Measurements from ENCODE around the gene AUP1.

AUP1 gene

DNA sequence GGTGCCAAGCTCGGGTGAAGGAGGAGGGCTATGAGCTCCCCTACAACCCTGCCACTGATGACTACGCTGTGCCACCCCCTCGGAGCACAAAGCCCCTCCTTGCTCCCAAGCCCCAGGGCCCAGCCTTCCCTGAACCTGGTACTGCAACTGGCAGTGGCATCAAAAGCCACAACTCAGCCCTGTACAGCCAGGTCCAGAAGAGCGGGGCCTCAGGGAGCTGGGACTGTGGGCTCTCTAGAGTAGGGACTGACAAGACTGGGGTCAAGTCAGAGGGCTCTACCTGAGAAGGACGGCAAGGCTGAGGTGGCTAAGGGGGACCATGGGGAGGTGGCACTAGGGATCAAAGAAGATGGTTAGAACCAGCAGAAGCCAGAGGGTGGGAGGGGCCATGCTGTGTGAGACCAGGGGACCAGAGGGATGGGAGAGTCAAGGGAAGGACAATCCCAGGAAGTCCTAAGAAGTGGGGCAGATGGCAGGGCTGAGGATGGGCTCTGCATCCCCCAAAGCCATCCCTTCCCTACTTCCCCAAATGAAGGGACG is 27.4 kb upstream of the AUP1 start:
- no peak for DNase-seq

DNA sequence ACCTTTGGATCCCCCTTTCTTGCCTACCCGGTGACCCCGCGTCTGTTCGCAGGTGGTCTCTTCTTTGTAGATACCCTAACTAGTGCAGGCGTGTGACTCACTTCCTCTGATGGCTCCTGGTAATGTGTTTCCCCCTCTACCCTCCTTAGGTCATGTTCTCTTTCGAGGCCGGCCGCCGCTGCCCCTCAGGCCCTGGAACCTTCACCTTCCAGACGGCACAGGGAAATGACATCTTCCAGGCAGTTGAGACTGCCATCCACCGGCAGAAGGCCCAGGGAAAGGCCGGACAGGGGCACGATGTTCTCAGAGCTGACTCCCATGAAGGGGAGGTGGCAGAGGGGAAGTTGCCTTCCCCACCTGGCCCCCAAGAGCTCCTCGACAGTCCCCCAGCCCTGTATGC is 26.7 kb upstream of the AUP1 start:
- DNase-seq = no peak

DNA sequence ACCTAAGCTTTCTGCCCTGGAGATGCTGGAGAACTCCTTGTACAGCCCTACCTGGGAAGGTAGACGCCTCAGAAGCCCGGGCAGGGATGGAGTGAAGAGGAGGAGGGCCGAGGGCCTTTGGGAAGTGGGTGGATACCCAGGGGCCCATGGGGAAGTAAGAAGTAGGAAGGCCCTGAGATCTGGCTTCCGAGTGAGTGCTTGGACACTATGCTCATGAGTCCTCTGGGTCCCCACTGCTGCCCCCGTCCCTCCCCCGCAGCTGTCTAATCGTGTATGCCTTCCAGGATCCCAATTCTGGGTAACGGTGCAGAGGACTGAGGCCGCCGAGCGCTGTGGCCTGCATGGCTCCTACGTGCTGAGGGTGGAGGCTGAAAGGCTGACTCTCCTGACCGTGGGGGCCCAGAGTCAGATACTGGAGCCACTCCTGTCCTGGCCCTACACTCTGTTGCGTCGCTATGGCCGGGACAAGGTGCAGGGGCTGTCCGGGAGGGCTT is 26.2 kb upstream of the AUP1 start:
- DNase-seq = no peak

DNA sequence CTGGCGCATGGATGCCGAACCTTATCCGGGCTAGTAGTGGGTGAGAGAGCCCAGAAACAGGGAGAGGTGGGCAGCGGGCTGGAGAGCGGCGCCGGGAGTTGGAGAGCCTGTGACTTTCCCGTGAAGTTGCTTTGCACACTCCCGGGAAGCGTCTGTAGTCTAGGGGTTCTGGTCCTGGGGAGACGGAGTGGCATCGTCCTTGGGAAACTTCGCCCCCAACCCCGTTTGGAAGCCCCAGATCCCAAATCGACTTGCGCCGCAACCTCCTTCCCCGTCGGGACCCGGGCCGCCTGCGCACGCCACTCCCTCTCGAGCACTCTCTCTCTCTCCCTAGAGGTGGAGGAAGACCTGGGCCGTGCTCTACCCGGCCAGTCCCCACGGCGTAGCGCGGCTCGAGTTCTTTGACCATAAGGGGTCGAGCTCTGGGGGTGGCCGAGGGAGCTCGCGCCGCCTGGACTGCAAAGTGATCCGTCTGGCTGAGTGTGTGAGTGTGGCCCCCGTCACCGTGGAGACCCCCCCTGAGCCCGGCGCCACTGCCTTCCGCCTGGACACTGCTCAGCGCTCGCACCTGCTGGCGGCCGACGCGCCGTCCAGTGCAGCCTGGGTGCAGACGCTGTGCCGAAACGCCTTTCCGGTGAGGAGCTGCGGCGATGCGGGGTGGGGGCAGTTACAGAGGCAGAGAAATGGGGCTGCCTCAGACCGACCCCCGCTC is 25.5 kb upstream of the AUP1 start:
- no peak for DNase-seq

DNA sequence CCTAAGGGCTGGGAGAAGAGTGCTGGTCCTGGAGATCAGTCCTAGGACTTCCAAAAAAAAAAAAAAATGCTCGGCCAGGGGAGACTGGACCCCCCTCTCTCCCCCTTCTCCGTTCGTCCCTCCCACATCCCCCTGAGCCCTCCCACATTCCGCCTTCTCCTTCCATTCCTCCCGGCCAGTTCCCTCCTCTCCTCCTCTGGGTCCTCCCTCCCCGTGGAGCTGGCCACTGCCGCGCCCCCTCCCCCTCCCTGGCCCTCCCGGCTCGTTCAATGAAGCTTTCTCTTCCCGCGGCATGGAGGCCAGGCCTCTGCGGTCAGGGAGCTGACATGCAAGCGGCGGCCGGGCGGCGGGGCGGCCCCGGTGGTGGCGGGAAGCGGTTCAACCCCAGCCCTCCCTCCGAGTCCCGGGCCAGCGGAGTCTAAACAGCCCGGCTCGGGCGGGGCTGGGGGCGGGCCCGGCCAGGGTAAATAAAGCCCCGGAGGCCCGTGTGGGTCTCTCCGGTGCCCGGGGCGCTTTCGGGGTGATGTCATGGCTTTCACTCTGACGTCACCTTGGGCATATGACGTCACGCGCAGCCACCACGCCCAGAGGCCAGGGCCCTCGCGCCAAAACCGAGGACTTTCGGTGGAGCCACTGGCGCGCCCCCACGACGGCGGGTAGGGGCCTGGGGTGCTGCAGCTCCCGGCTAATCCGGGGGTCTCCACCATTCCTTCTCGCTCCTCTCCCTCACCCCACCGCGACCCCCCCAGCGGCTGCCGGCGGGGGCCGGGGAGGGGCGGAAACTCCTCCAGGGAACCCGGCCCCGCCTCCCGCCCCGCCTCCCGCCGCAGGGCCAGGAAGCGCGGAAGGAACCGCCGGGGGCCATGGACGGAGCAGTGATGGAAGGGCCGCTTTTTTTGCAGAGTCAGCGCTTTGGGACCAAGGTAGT is 24.6 kb upstream of the AUP1 start, which contains the start of the genes DOK1 and LOXL3:
DOK1 (plus strand) TSS at position 829 of the 928 bp plus-strand sequence; CDS start at position 864, 35 bp downstream.
LOXL3 (minus strand) TSS at position 51 of the 928 bp plus-strand sequence. CDS start 1,308 bp downstream, outside the sequence.
- no peak for DNase-seq

DNA sequence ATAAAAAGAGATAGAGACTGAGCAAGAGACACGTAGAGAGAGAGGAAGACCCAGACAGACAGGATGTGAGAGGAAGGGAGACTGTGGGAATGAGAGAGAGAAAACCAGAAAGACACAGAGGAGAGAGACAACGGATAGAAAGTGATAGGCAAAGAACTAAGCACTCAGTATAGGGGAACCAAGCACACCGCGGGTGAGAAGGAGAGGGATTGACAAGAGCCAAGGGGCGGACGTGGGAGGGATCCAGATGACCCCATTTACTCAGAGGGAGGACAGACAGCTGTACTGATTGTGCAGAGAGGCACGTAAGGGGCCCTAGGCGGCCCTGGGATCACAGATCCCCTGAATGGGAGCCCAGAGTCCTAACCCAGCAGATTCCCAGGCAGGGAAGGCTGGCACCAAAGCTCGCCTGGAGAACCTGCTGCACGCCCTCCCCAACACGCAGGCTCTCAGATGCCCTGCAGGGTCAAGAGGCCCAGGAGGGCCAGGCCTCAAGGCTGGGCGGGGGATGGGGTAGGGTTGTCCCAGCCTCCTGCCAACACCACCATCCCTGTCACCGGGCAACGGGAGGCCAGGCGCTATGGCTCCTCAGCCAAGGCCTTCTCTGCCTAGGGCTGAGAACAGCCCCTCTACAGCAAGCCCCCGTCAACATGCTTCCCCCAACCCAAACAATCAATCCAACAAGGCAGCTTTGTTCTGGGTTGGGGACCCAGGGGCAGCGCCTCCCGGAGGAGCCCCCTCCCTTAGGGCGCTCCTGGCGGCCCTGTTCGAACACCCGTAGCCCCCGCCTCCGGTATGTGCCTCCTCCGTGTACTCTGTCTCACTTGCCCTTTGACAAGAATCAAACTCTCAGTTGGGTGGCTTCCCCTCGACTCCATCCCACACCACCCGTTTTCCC is 23.7 kb upstream of the AUP1 start:
- DNase-seq = no peak

DNA sequence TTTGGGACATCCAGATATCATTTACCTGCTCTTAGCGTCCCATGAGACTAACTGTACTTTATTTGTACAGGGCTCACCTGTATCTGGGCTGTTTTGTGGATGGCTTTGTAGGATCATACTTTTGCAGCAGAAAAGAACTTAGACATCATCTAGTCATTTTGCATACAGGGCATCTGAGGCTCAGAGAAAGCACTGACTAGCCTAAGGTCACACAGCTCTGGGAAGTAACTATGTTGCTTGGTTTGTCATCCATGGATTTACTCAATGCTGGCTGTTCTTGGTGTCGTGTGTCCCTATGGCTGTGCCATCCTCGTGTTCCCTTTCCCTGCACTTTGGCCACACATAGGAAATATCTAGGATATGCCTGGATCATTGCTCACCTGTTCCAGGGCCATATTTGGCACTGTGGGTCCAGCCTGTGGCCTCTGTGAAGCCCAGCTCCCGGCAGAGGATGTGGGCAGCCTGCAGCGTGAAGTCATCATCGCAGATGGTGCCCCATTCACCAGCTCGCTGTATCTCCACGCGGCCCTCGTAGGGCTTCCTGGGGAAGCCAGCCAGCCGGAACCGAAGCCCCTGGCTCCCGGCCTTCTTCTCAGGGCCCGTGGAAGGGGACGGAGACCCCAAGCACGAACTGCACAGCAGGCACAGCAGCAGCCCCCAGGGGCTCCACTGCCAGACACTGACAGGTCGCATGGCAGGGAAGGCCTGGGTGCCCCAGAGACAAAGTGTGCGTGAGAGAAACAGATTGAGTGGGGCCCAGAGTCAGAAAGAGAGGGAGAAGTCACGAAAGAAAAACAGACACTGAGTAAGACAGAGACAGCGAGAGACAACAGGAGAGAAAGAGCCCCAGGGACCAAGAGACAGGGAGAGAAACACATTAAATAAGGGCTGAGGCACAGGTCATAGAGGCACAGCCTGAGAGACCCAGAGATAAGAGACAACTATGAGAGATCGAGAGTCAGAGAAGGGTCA is 22.7 kb upstream of the AUP1 start:
- DNase-seq = no peak

DNA sequence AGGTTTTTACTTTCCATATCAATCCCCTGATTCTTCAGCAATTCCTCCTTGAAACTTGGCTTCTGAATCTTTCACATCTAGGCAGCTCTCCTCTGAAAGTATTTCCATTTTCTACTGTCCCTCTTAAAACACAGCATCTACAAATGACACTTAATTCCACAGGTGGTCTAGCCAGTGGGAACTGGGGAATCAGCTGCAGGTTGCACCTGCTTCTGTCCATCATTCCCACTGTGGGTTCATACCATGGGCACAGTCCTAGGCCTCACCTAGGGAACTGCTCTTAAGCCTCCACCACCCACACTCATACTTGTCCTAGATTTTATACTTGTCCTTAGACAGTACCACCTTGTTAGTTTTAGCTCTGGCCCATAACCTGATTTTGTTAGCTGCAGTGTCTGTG is 22.0 kb upstream of the AUP1 start:
- no peak for DNase-seq

DNA sequence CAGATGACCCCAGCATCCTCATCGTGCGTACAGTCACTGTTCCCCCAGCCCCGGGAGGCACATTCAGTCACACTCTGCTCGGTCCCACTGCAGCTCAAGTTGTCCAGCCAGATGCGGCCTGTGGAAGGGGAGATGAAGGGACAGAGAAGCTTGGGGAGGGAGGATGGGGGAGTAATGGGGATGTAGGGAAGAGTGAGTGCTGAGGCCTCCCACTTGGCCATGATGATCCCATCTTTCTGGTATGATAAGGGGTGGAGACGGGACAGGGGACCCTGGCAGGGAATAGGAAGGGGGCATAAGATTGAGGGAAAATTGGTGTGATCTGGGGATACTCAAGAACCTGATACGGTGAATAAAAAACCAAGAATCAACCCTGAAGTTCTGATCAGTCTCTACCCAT is 20.7 kb upstream of the AUP1 start:
- no peak for DNase-seq

DNA sequence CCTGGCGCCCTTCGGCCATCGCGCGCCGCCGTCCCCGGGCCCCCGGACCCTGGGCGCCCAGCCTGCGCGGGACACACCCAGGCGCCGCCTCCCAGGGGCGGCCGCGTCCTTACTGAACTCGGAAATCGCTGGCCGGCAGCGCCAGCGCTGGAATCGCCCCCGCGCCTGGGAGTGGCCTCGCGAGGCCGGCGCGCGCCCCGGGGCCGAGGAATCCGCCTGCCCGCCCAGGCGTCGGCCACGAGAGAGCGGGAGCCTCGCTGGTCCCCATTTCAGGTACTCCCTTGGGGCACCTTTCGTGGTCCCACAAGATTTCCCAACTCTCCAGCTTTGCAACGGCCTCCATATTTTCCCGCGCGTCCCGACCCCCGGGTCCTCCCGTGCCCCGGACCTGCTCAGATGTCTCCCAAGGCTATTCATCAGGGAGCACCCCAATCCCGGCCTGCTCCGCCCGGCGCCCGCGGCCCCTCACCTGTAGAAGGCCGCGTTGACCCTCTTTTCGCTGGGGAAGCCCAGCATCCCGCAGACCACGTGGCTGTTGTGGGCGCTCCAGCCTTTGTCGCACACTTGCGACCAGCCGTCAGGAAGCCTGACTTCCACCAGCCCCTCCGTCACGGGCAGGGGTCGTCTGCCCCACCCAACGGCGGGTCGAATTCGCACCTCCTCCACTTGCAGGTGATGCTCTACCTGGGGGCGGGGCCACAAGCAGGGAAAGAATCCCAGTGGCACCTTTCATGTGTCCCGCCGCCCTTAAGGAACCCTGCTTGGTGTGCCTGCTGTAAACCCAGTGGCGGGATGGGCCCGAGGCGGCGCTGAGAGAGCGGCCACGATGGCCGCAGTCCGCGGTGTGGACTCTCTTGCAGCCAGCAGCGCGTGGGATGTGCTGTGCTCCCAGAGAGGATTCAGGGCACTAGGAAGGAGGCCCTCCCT is 19.7 kb upstream of the AUP1 start:
- DNase-seq = no peak

DNA sequence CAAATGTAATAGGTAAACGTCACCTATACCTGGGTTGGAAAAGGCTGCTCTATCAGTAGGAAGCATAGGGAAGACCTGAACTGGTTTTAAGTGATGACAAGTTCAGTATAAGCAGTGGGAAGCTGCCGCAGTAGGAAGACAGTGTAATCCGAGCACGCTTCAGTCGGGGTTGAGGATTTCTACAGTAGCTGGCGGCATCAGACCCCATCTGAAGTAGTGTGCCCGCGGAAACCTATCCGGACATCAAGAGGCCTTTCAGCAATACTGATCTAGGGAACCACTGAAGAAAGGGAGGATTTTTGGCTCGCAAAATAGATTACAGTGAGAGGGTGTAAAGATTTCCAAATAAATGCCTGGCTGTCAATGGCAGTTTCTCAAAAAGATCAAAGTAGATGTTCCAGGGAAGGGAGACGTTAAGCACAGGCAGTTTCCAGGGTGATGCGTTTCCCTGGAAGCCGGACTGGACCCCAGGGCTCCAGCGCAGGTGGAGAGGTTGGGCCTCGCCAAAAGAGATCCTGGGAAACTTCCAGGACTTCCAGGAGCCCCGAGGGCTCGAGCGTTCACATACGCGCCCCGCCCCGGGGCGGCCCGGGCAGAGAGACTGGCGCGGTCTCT is 18.9 kb upstream of the AUP1 start:
- no peak for DNase-seq

DNA sequence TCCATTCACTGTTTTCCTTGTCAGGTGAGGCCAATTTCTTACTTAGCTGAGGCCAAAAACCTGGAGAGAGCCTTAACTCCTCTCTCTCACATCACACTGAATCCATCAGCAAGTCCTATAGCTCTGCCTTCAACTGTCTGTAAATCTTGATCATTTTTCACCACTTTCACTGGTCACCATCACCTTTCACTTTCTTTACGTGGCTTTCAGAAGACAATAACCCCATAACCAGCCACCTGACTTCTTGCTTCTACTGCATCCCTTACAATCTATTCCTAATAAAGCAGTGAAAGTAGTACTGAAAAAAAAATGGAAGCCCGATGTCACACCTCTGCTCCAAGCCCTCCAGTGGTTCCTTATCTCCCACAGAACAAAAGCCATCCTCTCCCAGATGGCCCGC is 16.5 kb upstream of the AUP1 start:
- DNase-seq = no peak

DNA sequence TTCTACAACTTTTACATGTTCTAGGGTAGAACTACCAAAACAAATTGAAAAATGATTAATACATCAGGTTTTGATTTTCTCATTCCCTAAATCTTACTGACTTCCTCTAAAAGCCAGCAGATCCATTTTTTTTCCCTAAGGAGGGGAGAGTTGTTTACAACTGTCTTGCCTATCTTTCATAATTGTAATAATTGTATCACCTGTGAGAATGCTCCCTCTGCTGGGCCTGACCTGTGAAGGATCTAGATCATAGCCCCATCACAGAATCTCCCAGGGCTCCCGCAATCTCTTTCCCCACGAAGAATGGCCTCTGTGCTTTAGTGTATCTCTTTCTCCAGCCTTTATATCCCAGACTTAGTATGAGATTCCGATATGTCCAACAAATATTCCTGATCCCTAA is 15.1 kb upstream of the AUP1 start:
- DNase-seq = no peak

DNA sequence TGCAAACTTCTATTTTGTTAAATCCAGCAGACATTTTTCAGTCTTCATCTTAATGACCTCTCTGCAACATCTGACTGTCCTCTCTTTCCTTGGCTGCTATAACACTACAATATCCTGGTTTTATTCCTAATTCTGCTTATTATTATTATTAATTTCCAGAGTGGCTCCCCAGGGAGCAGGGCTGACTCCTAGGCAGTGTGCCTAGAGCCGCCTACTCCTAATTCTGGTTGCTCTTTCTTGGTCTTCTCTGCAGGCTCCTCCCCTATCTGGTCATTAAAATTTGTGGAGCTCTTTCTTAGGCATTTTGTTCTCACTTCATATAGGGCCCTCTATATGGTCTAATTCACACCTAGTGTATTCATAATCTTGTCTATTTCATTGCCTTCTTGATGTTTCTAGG is 13.5 kb upstream of the AUP1 start:
- no peak for DNase-seq

DNA sequence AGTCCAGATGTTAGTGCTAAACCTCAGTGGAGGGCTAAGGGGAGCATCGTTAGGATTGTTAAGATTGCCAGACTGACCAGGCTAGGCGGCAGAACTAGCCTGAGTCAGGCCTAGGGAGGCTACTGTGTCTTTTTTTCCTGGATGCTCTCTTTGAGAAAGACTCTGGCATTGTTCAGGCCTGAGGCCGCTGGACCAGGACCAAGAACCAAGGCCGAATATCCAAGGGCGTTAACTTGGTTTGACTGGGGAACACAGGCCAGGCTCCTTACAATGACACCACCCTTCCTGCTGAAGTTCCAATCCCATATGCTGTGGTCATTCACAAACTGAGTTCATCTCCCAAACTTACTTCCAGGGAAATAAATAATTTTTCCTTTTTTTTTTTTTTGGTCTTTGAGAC is 10.8 kb upstream of the AUP1 start:
- no peak for DNase-seq

DNA sequence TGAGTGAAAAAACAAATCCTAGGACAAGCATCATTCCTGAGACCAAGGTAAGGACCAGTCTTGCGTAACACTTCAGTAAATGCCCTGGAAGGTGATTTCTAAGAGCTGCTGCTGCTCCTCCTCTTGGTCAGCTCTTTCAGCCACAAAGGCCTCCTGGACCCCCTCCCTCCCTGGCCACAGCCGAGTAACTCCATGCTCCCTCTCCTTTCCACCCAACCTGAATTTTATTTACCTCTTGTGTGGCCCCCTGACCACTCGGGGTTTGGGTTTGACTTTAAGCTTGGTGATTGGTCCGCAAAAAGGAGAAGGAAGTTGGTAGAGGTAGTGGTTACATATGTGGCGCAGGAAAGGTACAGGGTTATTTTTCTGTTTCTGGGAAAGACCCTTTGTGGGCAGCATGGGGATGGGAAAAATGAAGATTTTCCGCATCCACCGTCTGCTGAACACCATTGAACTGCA is 9.4 kb upstream of the AUP1 start:
- no peak for DNase-seq

DNA sequence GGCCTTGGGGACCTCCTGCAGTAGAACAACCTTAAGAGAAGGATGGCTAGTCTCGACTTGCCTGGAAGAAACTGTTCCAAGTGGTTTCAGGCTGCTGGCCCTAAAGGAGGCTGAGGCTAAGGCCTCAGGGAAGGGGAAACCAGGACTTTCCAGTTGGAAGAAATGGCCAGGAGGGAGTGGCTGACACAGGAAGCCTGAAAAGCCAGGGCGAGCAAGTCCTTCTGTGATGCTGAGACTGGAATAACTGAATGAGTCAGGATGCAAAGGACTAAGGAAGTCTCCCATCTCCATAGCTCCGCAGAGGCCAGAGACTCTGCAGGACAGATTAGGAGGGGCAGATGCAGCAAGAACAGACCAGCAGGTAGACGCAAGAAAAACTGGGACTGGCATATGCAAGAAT is 7.6 kb upstream of the AUP1 start:
- no peak for DNase-seq

DNA sequence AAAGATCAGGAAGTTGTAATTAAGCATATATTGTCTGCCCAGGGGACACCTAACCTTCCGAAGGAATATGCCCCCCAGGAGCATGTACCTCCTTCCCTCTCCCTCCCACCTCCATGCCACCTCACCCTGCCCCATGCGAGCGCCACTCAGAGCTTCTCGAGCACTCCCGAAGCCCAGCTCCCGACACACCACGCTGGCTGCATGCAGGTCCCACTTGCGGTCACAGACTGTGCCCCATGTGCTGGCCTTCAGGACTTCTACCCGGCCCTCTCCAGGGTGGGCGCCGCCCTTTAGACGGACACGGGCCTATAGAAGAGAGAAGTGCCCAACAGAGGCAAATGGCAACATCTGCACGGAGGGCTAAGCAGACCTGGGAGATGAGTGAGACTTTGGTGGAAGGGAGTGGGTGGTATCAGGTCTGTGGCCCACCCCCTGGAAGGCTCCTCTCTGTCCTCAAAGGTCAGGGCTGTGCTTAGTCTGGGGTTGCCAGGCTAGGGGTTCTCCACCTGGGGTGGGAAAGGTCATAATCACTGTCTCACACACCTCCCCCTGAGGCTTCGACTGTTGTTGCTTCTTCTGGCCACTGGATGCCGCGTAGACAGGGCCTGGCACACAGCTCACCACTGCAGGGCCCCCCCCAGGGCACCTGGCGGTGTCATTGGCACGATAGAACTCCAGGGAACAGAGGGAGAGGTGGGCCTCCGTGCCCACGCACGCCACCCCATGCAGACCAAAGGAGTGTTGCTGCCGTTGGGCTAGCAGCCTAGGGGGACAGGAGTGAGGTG is 6.9 kb upstream of the AUP1 start:
- no peak for DNase-seq
